Gastroesophageal sphincter (tissue), 4 donors: Measurements from ENCODE around the gene TCHHL1. TPM values are rescaled to one million over a fixed set of nuclear protein-coding genes. Genes with fewer than 3 reads are reported as not detected.
A peak's percentile ranks its signal among the peaks of the same experiment; 100 is the strongest.

Source experiments
- ATAC-seq: fragments of 150-250 bp; one replicate; pipeline ENCODE4 v1.9.1; 2016; ENCODE audit warnings: mild to moderate bottlenecking, moderate library complexity
- H3K27ac ChIP-seq, 4 donors: fragments of 200-600 bp; sonication (generic) in 3 of 4; 1 replicate in 3 of 4; 2 replicates in 1 of 4; pipeline ENCODE4 v1.5.1; 2016 to 2019
- H3K27me3 ChIP-seq: fragments of 200-600 bp; sonication (generic); one replicate; pipeline ENCODE4 v1.5.1; 2019
- H3K36me3 ChIP-seq, 2 donors: fragments of 200-600 bp; sonication (generic); one replicate each; pipeline ENCODE4 v1.5.1; 2019; ENCODE audit warnings: control low read depth in 1 of 2
- H3K4me1 ChIP-seq, 3 donors: fragments of 200-600 bp; sonication (generic); 1 replicate in 2 of 3; 2 replicates in 1 of 3; pipeline ENCODE4 v1.5.1; 2016 to 2019; ENCODE audit warnings: control low read depth in 2 of 3
- H3K4me3 ChIP-seq, 2 donors: fragments of 200-600 bp; sonication (generic); one replicate each; pipeline ENCODE4 v1.5.1; 2019; ENCODE audit warnings: mild to moderate bottlenecking in 1 of 2, moderate library complexity in 1 of 2
- H3K9me3 ChIP-seq, 3 donors: fragments of 200-600 bp; sonication (generic); one replicate each; pipeline ENCODE4 v1.5.1; 2017 to 2019; ENCODE audit warnings: control low read depth in 2 of 3
- EP300 ChIP-seq: sonication (generic); formaldehyde crosslinking; IDR thresholded peaks from one replicate; pipeline ENCODE4 v1.6.1; 2017; ENCODE audit warnings: antibody characterized with exemption, mild to moderate bottlenecking
- POLR2A ChIP-seq, 2 donors: fragments of 450-650 bp; IDR thresholded peaks; one replicate each; pipeline ENCODE4 v1.6.1; 2017; ENCODE audit warnings: antibody characterized with exemption in 2 of 2, mild to moderate bottlenecking in 2 of 2, moderate library complexity in 1 of 2
- POLR2AphosphoS5 ChIP-seq: sonication (generic); formaldehyde crosslinking; IDR thresholded peaks from one replicate; pipeline ENCODE4 v1.6.1; 2017; ENCODE audit warnings: antibody characterized with exemption
- WGBS, 2 donors: methylation state at CpG; one replicate each; pipeline ENCODE4 v1.1.5; 2018; ENCODE audit warnings: low coverage in 1 of 2; 5-methylcytosine and 5-hydroxymethylcytosine counted together
- small RNA-seq, 4 donors: library from RNA; depleted of rRNA; stranded (forward); fragments of <200 nt; gene quantifications; one replicate each; pipeline ENCODE3, GENCODE V24; 2016
- total RNA-seq, 4 donors: library from RNA; depleted of rRNA; stranded (reverse); fragments of >200 nt; gene quantifications; one replicate each; pipeline ENCODE4 v1.1.0, GENCODE V29; 2016
- TF ChIP-seq, protein P1 (sequence below), 4 experiments: fragments of 200-600 bp in 2 of 4; fragments of 450-650 bp in 2 of 4; sonication (generic) in 1 of 4; IDR thresholded peaks; one replicate each; pipeline ENCODE4 v1.5.1; 2017 to 2019; ENCODE audit warnings: antibody characterized with exemption in 4 of 4, mild to moderate bottlenecking in 2 of 4, moderate library complexity in 2 of 4

TCHHL1 gene
- total RNA-seq, 4 donors from 2014 or later, result not detected

DNA sequence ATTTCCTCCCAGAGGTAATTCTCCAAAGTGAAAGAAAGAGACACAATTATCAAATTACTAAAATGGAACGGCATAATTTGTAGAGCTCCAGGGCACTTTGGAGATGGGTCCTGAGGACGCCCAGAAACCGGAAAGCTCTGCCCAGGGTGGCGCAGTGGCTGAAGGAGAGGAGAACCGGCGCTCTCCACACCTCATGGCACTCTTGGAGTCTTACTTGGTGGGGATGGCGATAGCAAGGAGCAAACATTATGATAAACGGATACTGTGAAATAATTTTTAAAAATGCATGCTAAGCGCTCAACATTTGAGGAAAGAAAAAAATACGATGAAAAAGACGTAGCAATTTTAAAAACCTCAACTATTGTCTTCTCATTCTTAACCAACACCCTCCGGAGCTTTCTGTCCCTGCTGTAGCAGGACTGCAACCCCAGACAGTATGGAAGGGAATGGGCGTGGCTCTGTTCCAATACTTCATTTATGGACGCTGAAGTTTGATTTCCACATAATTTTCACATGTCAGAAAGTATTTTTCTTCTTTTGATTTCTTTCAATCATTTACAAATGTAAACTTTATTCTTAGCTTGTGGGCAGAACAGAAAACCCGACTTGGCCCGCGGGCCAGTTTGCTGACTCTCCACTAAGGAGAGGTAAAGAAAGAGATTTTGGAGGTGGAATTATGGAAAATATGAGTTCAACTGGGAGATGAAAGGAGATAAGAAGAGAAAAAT, 53.2 kb downstream of the TCHHL1 start:
- 20 to 28% methylated on average over 11 to 17 of the region's 17 CpGs for WGBS, 2 donors
- peak overlapping the region; percentile 45 to 89 (median 86) for H3K27ac ChIP-seq
- H3K4me1 ChIP-seq, result peaks cover 0 to 43% (median 8%) of the 10 kb centered on the region in 3 donors
- peaks cover 0 to 32% of the 10 kb centered on the region in 2 donors for H3K36me3 ChIP-seq
- no peak for ATAC-seq
- TF ChIP-seq POLR2A (IDR thresholded peaks at IDR 0.05) (no peak), POLR2AphosphoS5 (no peak), EP300 (no peak)
- TF ChIP-seq, protein P1, sequence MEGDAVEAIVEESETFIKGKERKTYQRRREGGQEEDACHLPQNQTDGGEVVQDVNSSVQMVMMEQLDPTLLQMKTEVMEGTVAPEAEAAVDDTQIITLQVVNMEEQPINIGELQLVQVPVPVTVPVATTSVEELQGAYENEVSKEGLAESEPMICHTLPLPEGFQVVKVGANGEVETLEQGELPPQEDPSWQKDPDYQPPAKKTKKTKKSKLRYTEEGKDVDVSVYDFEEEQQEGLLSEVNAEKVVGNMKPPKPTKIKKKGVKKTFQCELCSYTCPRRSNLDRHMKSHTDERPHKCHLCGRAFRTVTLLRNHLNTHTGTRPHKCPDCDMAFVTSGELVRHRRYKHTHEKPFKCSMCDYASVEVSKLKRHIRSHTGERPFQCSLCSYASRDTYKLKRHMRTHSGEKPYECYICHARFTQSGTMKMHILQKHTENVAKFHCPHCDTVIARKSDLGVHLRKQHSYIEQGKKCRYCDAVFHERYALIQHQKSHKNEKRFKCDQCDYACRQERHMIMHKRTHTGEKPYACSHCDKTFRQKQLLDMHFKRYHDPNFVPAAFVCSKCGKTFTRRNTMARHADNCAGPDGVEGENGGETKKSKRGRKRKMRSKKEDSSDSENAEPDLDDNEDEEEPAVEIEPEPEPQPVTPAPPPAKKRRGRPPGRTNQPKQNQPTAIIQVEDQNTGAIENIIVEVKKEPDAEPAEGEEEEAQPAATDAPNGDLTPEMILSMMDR (IDR thresholded peaks at IDR 0.05), result no peak
- H3K27me3 ChIP-seq, result no peaks in the 10 kb centered on the region
- peak overlapping the region; percentile 43 to 70 for H3K4me3 ChIP-seq
- no peaks in the 10 kb centered on the region for H3K9me3 ChIP-seq

DNA sequence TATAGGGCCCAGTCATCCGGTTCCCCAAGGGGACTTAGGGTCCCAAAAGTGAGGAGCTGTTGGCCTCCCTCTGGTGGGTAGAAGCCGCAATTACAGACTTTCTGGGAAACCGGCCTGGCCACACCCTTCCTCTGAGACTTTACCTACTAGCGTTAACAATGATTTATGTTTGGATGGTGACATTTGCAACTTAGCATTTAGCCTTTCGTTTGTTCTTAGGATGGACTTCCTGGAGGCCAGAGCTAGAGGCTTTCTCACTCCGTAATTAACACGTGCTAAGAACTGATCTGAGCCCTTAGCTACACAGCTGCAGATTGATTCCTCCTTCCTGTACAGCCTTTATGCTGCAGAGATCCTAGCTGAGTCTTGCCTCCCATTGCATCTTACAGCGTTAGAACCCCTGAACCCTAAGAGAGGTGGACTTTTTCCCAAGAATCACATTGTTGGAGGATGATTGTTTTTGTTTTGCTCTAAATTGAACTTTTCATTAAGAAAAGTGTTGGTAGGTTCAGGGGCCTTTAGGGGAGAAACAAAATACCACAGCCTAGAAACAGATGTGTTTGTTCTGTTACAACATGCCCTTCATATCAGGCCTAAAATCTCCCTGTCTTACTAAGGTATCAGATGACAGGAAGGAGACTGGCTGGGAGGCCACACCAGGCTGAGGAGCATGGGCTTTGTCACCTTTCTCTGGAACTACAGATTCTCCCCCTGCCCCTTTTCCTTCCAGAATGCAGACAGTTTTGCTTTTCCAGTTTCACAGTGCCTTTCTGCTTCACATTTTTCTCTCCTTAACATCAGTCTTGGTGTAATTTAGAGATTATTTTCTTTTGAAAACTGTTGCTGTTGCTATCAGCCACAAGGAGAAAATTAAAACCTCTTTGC, 54.0 kb downstream of the TCHHL1 start:
- no peak for ATAC-seq

DNA sequence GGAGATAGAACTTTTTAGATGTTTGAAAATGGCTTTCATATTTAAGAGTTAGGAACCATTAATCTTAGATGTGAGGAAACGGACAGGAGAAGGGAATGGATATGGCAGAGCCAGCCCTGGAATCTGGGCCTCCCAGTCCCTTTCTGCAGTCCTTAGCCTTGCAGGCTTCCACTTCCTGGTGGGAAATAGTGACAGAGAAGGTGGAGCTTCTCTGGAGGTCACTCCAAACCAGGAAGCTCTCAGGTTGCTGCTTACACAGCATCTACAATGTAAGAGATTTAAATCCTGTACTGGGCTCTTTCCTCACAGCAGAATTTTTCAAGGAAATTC, 54.6 kb downstream of the TCHHL1 start:
- peak overlapping the region in 3 of 4 donors; percentile 83 to 89 (median 89) for H3K27ac ChIP-seq
- TF ChIP-seq POLR2AphosphoS5 (no peak), EP300 (no peak), POLR2A (IDR thresholded peaks at IDR 0.05) (no peak)
- TF ChIP-seq, protein P1 (IDR thresholded peaks at IDR 0.05), result no peak
- H3K36me3 ChIP-seq, result peaks cover 0 to 38% of the 10 kb centered on the region in 2 donors
- 44 to 80% methylated on average over 1 of the region's 1 CpG for WGBS, 2 donors
- H3K4me3 ChIP-seq, result peak overlapping the region in 1 of 2 donors; percentile 70
- no peaks in the 10 kb centered on the region for H3K27me3 ChIP-seq
- no peaks in the 10 kb centered on the region for H3K9me3 ChIP-seq
- H3K4me1 ChIP-seq, result peaks cover 0 to 43% (median 8%) of the 10 kb centered on the region in 3 donors
- no peak for ATAC-seq

More for the DNA sequence above, 54.0 kb downstream of the TCHHL1 start:
- WGBS, 2 donors, result 24 to 30% methylated on average over 2 to 5 of the region's 8 CpGs
- Histone ChIP-seq H3K4me1 (peaks cover 0 to 43% (median 8%) of the 10 kb centered on the region in 3 donors), H3K4me3 (peak overlapping the region; percentile 43 to 70), H3K36me3 (peaks cover 0 to 38% of the 10 kb centered on the region in 2 donors), H3K9me3 (no peaks in the 10 kb centered on the region), H3K27ac (peak overlapping the region in 3 of 4 donors; percentile 83 to 89 (median 89)), H3K27me3 (no peaks in the 10 kb centered on the region)
- TF ChIP-seq POLR2A (IDR thresholded peaks at IDR 0.05), result no peak
- peak; percentile 14 for TF ChIP-seq POLR2AphosphoS5
- TF ChIP-seq, protein P1 (IDR thresholded peaks at IDR 0.05), result peak; percentile 17 to 61 (median 44)
- TF ChIP-seq EP300, result no peak

Small RNAs within 50 kb of the gene (small RNA-seq; reads per million reads assigned to genes)
- 0 reads per million in 4 donors for gene SPTLC1P4

Other genes with a start within 250 kb of the TCHHL1 start
- not detected for gene C2CD4D, start 249.2 kb downstream of the TCHHL1 start, total RNA-seq
- gene THEM5, start 235.4 kb downstream of the TCHHL1 start, total RNA-seq, result not detected
- 10 to 100 TPM; 14.7 to 17.5 (median 16.1) TPM for gene THEM4, start 179.6 kb downstream of the TCHHL1 start, total RNA-seq
- 100 to 1,000 TPM in 2 of 4 donors, 10 to 100 TPM in 2; 57.6 to 155 (median 106) TPM for gene S100A10, start 95.2 kb downstream of the TCHHL1 start, total RNA-seq
- gene S100A11, start 52.1 kb downstream of the TCHHL1 start, total RNA-seq, result 100 to 1,000 TPM in 3 of 4 donors, 10 to 100 TPM in 1; 41.9 to 183 (median 125) TPM
- under 1 TPM; 0.05 to 0.54 (median 0.17) TPM for gene TCHH, start 26.4 kb upstream of the TCHHL1 start, total RNA-seq
- not detected for gene RPTN, start 70.2 kb upstream of the TCHHL1 start, total RNA-seq
- gene HRNR, start 135.1 kb upstream of the TCHHL1 start, total RNA-seq, result under 1 TPM in 1 of 4 donors, not detected in 3; 0.04 TPM
- under 1 TPM in 2 of 4 donors, not detected in 2; under 0.01 to 0.08 TPM for gene FLG, start 236.2 kb upstream of the TCHHL1 start, total RNA-seq